GM19463 (cell line): ENCODE data around the gene PLCL2.

Experiments used
- ATAC-seq: cut with Tn5 transposase; IDR thresholded peaks from one replicate; pipeline ENCODE4 v1.9.1; 2021; ENCODE audit warnings: mild to moderate bottlenecking, moderate library complexity; ENCODE audit not compliant: unreplicated experiment

Gene PLCL2

GRCh38 chr3:16888785-16889607 is 4.2 kb downstream of the PLCL2 start:
- peak; percentile 44 for ATAC-seq

DNA sequence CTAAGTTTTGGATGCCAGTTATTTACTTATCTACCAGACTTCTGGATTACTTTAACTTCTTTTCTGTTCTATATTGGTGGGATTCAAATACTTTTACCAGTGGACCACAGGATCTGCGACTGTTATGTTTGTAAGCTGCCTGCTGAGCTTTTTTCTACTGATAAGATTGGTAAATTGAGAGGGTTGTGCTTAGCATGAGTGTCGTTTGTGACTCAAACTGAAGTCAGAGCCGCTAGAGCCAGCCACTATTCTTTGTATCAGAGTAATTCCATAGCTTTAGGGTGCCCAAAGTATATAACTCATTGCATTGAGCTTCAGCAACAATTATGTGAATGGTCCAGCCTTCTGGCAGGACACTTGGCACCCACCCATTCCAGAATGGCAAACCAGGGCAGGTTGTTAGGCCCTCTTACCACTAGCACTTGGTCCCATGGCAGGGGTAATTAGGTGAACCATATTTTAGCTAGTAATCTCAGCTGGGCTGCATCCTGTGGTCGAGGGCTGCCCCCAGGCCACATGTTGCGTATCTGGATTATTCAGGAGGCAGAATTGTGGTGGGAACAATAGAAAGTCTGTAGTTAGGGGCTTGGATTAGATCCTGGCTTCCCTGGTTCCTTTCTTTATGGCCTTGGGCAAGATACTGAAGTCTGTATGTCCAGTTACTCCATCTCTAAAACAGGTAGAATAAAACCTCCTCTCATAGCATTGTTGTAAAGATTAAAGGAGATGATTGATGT is 6.0 kb downstream of the PLCL2 start:
- no peak for ATAC-seq

GRCh38 chr3:16893618-16894200 is 9.0 kb downstream of the PLCL2 start:
- ATAC-seq = no peak

- ATAC-seq = no peak
Measured at GRCh38 chr3:16896094-16896627, 11.4 kb downstream of the PLCL2 start.

DNA sequence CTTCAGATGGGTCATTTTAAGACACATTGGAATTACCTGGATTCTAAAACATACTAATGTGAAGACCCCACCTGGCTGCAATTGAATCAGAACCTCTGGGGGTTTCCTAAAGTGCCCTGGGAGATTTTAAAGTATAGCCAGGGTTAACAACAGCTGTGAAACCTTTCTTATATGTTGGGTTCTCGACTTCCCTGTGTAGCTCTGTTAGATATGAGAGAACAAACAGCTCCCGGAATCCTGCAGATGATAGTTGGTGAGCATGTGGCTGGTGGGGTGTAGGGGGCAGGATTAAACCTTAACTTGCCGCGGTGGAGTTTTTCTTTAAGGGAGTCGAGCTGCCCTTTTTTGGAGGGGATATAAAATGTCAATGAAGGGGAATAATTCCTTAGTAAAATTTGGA is 12.1 kb downstream of the PLCL2 start:
- ATAC-seq = no peak

- peak; percentile 89 for ATAC-seq
Measured at GRCh38 chr3:16897254-16897926, 12.6 kb downstream of the PLCL2 start.

DNA sequence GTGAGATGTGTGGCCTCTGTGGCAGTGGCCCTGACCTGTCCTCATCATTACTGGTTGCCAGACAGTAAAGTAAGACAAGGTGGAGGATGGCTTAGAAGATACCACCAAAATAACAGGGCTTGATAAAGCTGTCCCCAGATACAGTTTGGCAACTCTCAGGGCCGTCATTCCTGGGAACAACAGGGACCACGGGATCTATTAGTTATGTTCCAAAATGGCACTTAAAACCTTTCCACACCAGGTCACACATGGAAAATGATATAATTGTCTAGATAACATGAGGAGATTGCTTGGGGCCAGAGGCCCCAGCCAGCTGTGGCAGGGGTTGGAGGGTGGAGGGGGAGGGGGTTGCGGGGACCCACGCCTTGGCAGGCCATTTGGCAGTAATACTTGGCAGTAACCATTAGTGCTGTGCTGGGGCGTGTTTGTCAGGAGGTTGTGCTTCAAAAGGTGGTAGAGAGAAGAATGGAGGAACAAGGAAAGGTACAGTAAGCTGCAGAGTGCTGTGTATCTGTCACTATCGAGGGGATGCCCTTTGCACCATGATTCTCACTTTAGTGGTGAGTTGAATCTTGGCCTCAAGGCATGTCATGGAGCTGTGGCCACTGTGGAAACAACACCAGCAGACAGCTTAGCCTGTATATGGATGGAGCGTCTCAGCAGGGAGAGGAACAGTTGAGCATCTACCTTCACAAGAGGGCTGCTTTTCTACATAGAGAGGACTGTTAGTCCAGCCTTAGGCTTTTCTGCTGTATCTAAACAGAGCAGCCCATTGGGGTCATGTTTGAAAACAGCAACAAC is 14.0 kb downstream of the PLCL2 start:
- ATAC-seq = no peak

DNA sequence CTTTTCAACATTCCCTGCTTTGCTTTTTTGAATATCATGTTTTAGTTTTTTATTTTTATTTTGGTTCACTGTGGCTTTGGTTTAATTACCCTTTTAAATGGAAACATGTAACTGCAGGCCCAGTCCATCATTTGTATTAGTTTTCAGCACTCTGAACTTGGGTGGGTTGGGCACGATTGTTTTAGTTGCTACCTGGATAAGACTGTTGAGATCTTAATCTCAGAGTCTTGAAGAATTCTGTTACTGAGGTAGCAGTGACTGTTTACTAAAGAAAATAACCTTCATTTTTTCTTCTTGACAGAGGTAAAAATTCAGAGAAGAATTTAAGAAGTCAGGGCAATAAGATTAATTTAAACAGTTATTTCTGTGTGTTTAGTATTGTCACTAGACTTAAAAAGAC is 15.2 kb downstream of the PLCL2 start:
- no peak for ATAC-seq

GRCh38 chr3:16900779-16901440 is 16.2 kb downstream of the PLCL2 start:
- ATAC-seq = no peak

GRCh38 chr3:16904423-16905417 is 20.0 kb downstream of the PLCL2 start:
- ATAC-seq = peak; percentile 63

DNA sequence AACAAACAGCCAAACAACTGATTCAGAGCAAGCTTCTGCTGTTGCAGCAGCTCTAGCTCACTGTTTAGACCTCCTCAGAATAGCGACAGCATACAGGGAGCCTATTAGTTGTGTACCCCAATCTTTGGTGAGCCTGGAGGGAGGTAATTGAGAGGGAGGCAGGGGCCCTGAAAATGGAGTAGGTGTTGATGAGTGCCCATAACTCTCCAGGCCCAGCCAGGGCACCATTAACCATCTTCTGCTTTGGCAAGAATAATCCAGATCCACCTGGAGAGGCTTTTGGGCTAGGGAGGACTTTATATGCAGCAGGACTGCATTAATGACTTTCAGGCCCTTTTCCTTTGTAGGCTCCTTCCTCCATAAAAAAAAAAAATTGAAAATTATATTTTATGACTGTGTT is 20.9 kb downstream of the PLCL2 start:
- ATAC-seq = no peak

DNA sequence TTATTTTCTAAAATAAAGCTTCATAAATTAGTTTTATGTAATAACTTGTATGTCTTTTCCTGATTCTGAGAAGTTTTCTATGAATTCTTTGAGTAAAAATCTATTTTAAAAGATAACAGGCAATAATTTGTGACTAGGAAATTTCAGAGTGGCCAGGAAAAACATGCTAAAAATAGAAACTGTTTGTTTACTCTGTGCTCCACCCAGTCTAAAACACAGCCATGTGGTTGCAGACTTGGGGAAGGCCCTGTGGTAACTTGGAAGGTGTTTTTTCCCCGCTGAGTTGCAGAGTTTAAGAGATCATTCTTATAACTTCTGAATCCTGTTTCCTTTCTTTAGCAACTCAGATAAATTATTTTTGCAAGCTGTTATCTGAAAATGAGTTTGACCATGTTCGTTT is 21.9 kb downstream of the PLCL2 start:
- no peak for ATAC-seq

GRCh38 chr3:16907243-16907642 is 22.5 kb downstream of the PLCL2 start:
- peak; percentile 65 for ATAC-seq

DNA sequence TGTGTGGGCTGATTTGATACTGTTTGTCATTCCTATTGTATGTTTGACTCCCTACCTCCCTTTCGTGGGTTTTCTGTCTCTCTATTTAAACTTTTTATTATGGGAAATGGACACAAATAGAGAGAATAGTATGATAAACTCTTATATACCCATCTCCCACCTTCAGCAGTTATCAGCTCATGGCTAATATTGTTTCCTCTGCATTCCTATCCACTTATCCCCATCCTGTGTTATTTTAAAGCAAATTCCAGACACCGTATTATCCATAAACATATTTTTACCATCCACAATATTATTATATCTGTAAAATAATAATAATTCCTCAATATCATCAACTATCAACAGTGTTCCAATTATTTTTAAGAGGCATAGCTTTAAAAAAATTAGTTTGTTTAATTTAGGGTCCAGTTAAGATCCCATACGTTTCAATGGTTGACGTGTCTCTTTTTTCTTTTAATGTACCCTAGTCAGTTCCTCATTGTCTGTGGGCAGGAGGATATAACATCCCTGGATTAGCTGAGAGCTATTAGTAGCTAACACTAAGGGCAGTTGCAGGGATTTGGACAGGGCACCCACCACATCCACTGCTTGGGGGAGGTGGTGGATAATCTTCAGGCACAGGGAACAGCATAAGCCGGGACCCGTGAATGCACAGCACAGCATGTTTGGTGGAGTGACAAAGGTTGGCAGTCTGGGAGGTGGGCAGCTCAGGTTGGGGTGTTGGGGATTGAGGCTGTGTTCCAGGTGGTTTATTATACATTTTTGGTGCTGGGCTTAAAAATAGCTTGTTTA is 23.5 kb downstream of the PLCL2 start:
- ATAC-seq = no peak

GRCh38 chr3:16908896-16909295 is 24.1 kb downstream of the PLCL2 start:
- ATAC-seq = no peak

DNA sequence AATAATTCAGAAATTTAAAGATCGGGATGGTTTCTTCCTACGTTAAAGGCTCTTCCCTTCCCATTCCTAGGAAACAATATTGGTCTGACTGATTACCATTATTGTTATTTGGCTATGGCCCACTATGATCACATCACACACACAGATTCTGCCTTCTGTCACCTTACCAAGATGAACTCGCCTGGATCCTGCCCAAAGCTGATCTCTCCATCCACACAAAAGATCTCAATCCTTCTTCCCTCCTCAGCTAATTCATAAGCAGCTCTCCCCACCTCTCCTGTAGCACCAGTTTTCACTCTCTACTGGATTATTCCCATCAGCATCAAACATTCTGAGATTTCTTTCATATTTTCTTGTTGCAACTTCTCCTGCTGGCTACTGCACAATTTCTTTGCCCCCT is 25.0 kb downstream of the PLCL2 start:
- no peak for ATAC-seq

GRCh38 chr3:16910207-16910606 is 25.5 kb downstream of the PLCL2 start:
- ATAC-seq = no peak

GRCh38 chr3:16911916-16912315 is 27.2 kb downstream of the PLCL2 start:
- ATAC-seq = no peak
